ENCODE data around the gene PHACTR3. TPM values are rescaled to one million over a fixed set of nuclear protein-coding genes. Genes with fewer than 3 reads are reported as not detected.

Gene PHACTR3
- total and polyA plus RNA-seq, 2 donors, result 0.62 to 2.7 TPM

- H3K36me3 ChIP-seq (ENCODE audit: insufficient read depth), result no peaks in the 10 kb centered on the region
- no peak for DNase-seq (ENCODE audit: extremely low spot score)
- no peak overlapping the region for H3K27ac ChIP-seq (ENCODE audit: low read depth)
- no peak overlapping the region for H3K4me3 ChIP-seq (ENCODE audit: low read depth, low read length)
- WGBS, result 77% methylated on average over 8 of the region's 8 CpGs
- no peaks in the 10 kb centered on the region for H3K4me1 ChIP-seq (ENCODE audit: insufficient read depth)
Measured at GRCh38 chr20:59745716-59746115, 141.4 kb downstream of the PHACTR3 start.

GRCh38 chr20:59746155-59746554, 141.8 kb downstream of the PHACTR3 start:
- Histone ChIP-seq H3K36me3 (ENCODE audit: insufficient read depth) (no peaks in the 10 kb centered on the region), H3K27ac (ENCODE audit: low read depth) (no peak overlapping the region), H3K4me3 (ENCODE audit: low read depth, low read length) (no peak overlapping the region), H3K4me1 (ENCODE audit: insufficient read depth) (no peaks in the 10 kb centered on the region)
- WGBS, result 86% methylated on average over 4 of the region's 4 CpGs
- DNase-seq (ENCODE audit: extremely low spot score), result no peak

GRCh38 chr20:59747671-59748515, 143.6 kb downstream of the PHACTR3 start:
- Histone ChIP-seq H3K36me3 (ENCODE audit: insufficient read depth) (no peaks in the 10 kb centered on the region), H3K27ac (ENCODE audit: low read depth) (no peak overlapping the region), H3K4me3 (ENCODE audit: low read depth, low read length) (no peak overlapping the region), H3K4me1 (ENCODE audit: insufficient read depth) (no peaks in the 10 kb centered on the region)
- WGBS, result 88% methylated on average over 12 of the region's 12 CpGs
- no peak for DNase-seq (ENCODE audit: extremely low spot score)

GRCh38 chr20:59748619-59749191, 144.4 kb downstream of the PHACTR3 start:
- Histone ChIP-seq H3K4me1 (ENCODE audit: insufficient read depth) (no peaks in the 10 kb centered on the region), H3K27ac (ENCODE audit: low read depth) (no peak overlapping the region), H3K36me3 (ENCODE audit: insufficient read depth) (no peaks in the 10 kb centered on the region), H3K4me3 (ENCODE audit: low read depth, low read length) (no peak overlapping the region)
- 38% methylated on average over 14 of the region's 14 CpGs for WGBS
- no peak for DNase-seq (ENCODE audit: extremely low spot score)

GRCh38 chr20:59749301-59749700, 145.0 kb downstream of the PHACTR3 start:
- Histone ChIP-seq H3K4me1 (ENCODE audit: insufficient read depth) (no peaks in the 10 kb centered on the region), H3K27ac (ENCODE audit: low read depth) (no peak overlapping the region), H3K4me3 (ENCODE audit: low read depth, low read length) (no peak overlapping the region), H3K36me3 (ENCODE audit: insufficient read depth) (no peaks in the 10 kb centered on the region)
- WGBS, result 35% methylated on average over 12 of the region's 12 CpGs
- no peak for DNase-seq (ENCODE audit: extremely low spot score)

- no peaks in the 10 kb centered on the region for H3K36me3 ChIP-seq (ENCODE audit: insufficient read depth)
- WGBS, result 76% methylated on average over 21 of the region's 21 CpGs
- DNase-seq (ENCODE audit: extremely low spot score), result no peak
- no peaks in the 10 kb centered on the region for H3K4me1 ChIP-seq (ENCODE audit: insufficient read depth)
- no peak overlapping the region for H3K27ac ChIP-seq (ENCODE audit: low read depth)
- H3K4me3 ChIP-seq (ENCODE audit: low read depth, low read length), result no peak overlapping the region
Measured at GRCh38 chr20:59750209-59750840, 146.0 kb downstream of the PHACTR3 start.

- WGBS, result 29% methylated on average over 21 of the region's 21 CpGs
- no peak overlapping the region for H3K27ac ChIP-seq (ENCODE audit: low read depth)
- H3K4me1 ChIP-seq (ENCODE audit: insufficient read depth), result no peaks in the 10 kb centered on the region
- DNase-seq (ENCODE audit: extremely low spot score), result no peak
- no peaks in the 10 kb centered on the region for H3K36me3 ChIP-seq (ENCODE audit: insufficient read depth)
- H3K4me3 ChIP-seq (ENCODE audit: low read depth, low read length), result no peak overlapping the region
Measured at GRCh38 chr20:59751075-59751711, 146.9 kb downstream of the PHACTR3 start.

- no peak for DNase-seq (ENCODE audit: extremely low spot score)
- no peaks in the 10 kb centered on the region for H3K4me1 ChIP-seq (ENCODE audit: insufficient read depth)
- 36% methylated on average over 17 of the region's 17 CpGs for WGBS
- H3K4me3 ChIP-seq (ENCODE audit: low read depth, low read length), result no peak overlapping the region
- no peak overlapping the region for H3K27ac ChIP-seq (ENCODE audit: low read depth)
- H3K36me3 ChIP-seq (ENCODE audit: insufficient read depth), result no peaks in the 10 kb centered on the region
Measured at GRCh38 chr20:59752101-59752586, 147.8 kb downstream of the PHACTR3 start.

GRCh38 chr20:59752704-59753460, 148.5 kb downstream of the PHACTR3 start:
- Histone ChIP-seq H3K27ac (ENCODE audit: low read depth) (no peak overlapping the region), H3K4me1 (ENCODE audit: insufficient read depth) (no peaks in the 10 kb centered on the region), H3K36me3 (ENCODE audit: insufficient read depth) (no peaks in the 10 kb centered on the region), H3K4me3 (ENCODE audit: low read depth, low read length) (no peak overlapping the region)
- WGBS, result 40% methylated on average over 20 of the region's 20 CpGs
- DNase-seq (ENCODE audit: extremely low spot score), result no peak

- H3K4me1 ChIP-seq (ENCODE audit: insufficient read depth), result no peaks in the 10 kb centered on the region
- H3K4me3 ChIP-seq (ENCODE audit: low read depth, low read length), result no peak overlapping the region
- H3K27ac ChIP-seq (ENCODE audit: low read depth), result no peak overlapping the region
- H3K36me3 ChIP-seq (ENCODE audit: insufficient read depth), result no peaks in the 10 kb centered on the region
- 80% methylated on average over 10 of the region's 10 CpGs for WGBS
- no peak for DNase-seq (ENCODE audit: extremely low spot score)
Measured at GRCh38 chr20:59753836-59754235, 149.5 kb downstream of the PHACTR3 start.

- 70% methylated on average over 9 of the region's 9 CpGs for WGBS
- Histone ChIP-seq H3K27ac (ENCODE audit: low read depth) (no peak overlapping the region), H3K4me1 (ENCODE audit: insufficient read depth) (no peaks in the 10 kb centered on the region), H3K4me3 (ENCODE audit: low read depth, low read length) (no peak overlapping the region), H3K36me3 (ENCODE audit: insufficient read depth) (no peaks in the 10 kb centered on the region)
- no peak for DNase-seq (ENCODE audit: extremely low spot score)
Measured at GRCh38 chr20:59754551-59754950, 150.2 kb downstream of the PHACTR3 start.

- Histone ChIP-seq H3K4me3 (ENCODE audit: low read depth, low read length) (no peak overlapping the region), H3K36me3 (ENCODE audit: insufficient read depth) (no peaks in the 10 kb centered on the region), H3K27ac (ENCODE audit: low read depth) (no peak overlapping the region), H3K4me1 (ENCODE audit: insufficient read depth) (no peaks in the 10 kb centered on the region)
- 81% methylated on average over 18 of the region's 18 CpGs for WGBS
- no peak for DNase-seq (ENCODE audit: extremely low spot score)
Measured at GRCh38 chr20:59756241-59756640, 151.9 kb downstream of the PHACTR3 start.

- H3K27ac ChIP-seq (ENCODE audit: low read depth), result no peak overlapping the region
- no peak for DNase-seq (ENCODE audit: extremely low spot score)
- 83% methylated on average over 2 of the region's 2 CpGs for WGBS
- H3K36me3 ChIP-seq (ENCODE audit: insufficient read depth), result no peaks in the 10 kb centered on the region
- no peak overlapping the region for H3K4me3 ChIP-seq (ENCODE audit: low read depth, low read length)
- no peaks in the 10 kb centered on the region for H3K4me1 ChIP-seq (ENCODE audit: insufficient read depth)
Measured at GRCh38 chr20:59764037-59764436, 159.7 kb downstream of the PHACTR3 start.
